NT2/D1 (cell line): ENCODE results near the gene MAN1A2.

Experiments
- DNase-seq: peaks from one replicate; pipeline ENCODE4 v3.0.0-alpha.2; 2011; ENCODE audit warnings: low read depth, low spot score
- H3K27me3 ChIP-seq: 2 replicates; pipeline ENCODE4 v1.6.0; 2011; ENCODE audit warnings: mild to moderate bottlenecking; ENCODE audit not compliant: insufficient read length, insufficient read depth
- H3K36me3 ChIP-seq: 2 replicates; pipeline ENCODE4 v1.6.1; 2011; ENCODE audit warnings: mild to moderate bottlenecking, low read length, mixed read lengths; ENCODE audit not compliant: insufficient read depth, insufficient read length
- H3K4me1 ChIP-seq: 2 replicates; pipeline ENCODE4 v1.5.1; 2011; ENCODE audit not compliant: insufficient read depth, insufficient read length
- H3K4me3 ChIP-seq: 2 replicates; pipeline ENCODE4 v1.5.1; 2011; ENCODE audit warnings: low read depth; ENCODE audit not compliant: insufficient read length
- H3K9ac ChIP-seq: 2 replicates; pipeline ENCODE4 v1.6.0; 2011; ENCODE audit warnings: low read depth; ENCODE audit not compliant: insufficient read length
- H3K9me3 ChIP-seq: 2 replicates; pipeline ENCODE4 v1.5.1; 2011; ENCODE audit warnings: mild to moderate bottlenecking, low read length; ENCODE audit not compliant: insufficient read depth
- SUZ12 ChIP-seq: IDR thresholded peaks from 2 replicates; pipeline ENCODE4 v1.6.1; 2011; ENCODE audit not compliant: insufficient read length, insufficient read depth; ENCODE audit errors: extremely low read depth
- YY1 ChIP-seq: IDR thresholded peaks from 2 replicates; pipeline ENCODE4 v1.6.1; 2011; ENCODE audit not compliant: insufficient read length, insufficient read depth
- ZNF274 ChIP-seq: IDR thresholded peaks from 2 replicates; pipeline ENCODE4 v1.6.1; 2011; ENCODE audit warnings: mild to moderate bottlenecking, low read depth, low read length

Gene MAN1A2

DNA sequence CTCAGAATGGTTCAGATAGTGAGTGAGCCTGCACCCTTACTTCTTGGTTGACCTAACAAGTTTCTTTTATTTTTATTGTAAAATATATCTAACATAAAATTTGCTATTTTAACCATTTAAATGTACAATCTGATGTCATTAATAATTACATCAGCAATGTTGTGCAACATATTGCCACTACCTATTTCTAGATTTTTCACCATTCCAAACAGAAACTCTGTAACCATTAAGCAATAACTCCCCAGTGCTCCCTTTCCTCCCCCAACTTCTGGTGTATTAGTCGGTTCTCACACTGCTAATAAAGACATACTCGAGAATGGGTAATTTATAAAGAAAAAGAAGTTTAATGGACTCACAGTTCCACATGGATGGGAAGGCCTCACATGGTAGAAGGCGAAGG lies 162.4 kb downstream of the MAN1A2 start:
- H3K27me3 ChIP-seq: no peaks in the 10 kb centered on the region
- no peak overlapping the region for H3K9ac ChIP-seq
- TF ChIP-seq YY1: no peak
- TF ChIP-seq ZNF274: no peak
- no peak for TF ChIP-seq SUZ12
- no peaks in the 10 kb centered on the region for H3K4me1 ChIP-seq
- H3K4me3 ChIP-seq: no peak overlapping the region
- DNase-seq: no peak
- H3K36me3 ChIP-seq: no peaks in the 10 kb centered on the region
- H3K9me3 ChIP-seq: no peaks in the 10 kb centered on the region; the same call in 1 of the 2 replicates

DNA sequence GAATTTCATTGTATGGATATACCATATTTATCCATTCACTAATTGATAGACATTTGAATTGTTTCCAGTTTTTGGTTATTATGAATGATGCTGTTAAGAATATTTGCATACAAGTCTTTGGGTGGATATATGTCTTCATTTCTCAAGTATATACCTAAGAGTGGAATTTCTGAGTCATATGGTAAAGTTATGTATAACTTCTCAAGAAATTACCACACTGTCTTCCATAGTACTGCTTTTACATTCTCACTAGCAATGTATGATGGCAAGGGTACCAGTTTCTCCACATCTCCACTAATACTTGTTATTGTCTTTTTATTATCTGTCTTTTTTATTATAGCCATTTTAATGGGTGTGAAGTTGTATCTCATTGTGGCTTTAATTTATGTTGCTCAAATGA lies 164.0 kb downstream of the MAN1A2 start:
- Histone ChIP-seq H3K4me1 (no peaks in the 10 kb centered on the region), H3K36me3 (no peaks in the 10 kb centered on the region), H3K4me3 (no peak overlapping the region), H3K27me3 (no peaks in the 10 kb centered on the region), H3K9ac (no peak overlapping the region), H3K9me3 (no peaks in the 10 kb centered on the region; the same call in 1 of the 2 replicates)
- no peak for TF ChIP-seq YY1
- TF ChIP-seq SUZ12: no peak
- TF ChIP-seq ZNF274: no peak
- DNase-seq: no peak

DNA sequence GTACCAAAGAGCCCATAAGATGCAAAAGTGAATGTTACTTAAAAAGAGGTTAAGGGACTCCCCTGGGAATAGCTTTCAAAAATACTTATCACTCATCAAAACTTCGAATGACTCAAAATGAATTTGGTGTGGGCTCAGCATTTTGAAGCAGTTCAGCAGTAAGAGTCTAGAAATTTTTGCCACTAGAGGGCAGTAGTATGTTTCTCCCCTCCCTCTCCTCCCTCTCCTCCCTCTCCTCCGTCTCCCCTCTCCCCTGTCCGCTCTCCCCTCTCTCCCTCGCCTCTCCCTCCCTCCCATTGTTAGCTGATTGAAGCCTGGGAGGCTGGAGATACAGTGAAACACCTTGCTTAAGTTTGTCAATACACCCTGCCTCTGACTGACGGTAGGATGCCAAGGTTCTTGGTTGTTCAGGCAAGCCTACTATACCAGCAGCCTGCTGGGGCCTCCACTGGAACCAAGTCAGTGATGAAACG lies 167.8 kb downstream of the MAN1A2 start:
- H3K4me3 ChIP-seq: no peak overlapping the region
- H3K9ac ChIP-seq: no peak overlapping the region
- peak; percentile 91 for DNase-seq
- TF ChIP-seq ZNF274 (no peak), SUZ12 (no peak), YY1 (no peak)
- H3K4me1 ChIP-seq: no peaks in the 10 kb centered on the region
- H3K9me3 ChIP-seq: no peaks in the 10 kb centered on the region; the same call in 1 of the 2 replicates
- no peaks in the 10 kb centered on the region for H3K27me3 ChIP-seq
- H3K36me3 ChIP-seq: no peaks in the 10 kb centered on the region

DNA sequence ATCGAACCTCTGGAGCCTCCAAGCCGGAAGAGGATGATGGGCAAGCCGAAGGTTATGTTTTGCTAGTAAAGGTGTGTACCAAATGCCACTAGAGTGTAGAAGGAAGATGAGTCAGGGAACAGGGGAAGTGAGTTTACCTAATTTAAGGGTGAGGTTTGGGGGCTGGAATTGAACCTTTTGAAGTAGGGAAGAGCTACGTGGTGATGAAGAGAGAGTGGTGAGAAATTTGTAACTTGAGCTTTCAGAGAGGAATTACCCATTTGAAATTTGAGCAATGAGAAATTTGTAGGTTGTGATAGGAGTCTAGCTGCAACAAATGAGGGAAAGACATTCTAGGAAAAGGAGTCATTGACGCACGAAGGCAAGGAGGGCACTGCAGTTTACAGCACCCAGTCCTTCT lies 168.6 kb downstream of the MAN1A2 start:
- no peak overlapping the region for H3K4me3 ChIP-seq
- H3K9me3 ChIP-seq: no peaks in the 10 kb centered on the region
- H3K9ac ChIP-seq: no peak overlapping the region
- DNase-seq: no peak
- TF ChIP-seq SUZ12: no peak
- TF ChIP-seq ZNF274: no peak
- no peak for TF ChIP-seq YY1
- peaks cover under 1% of the 10 kb centered on the region for H3K4me1 ChIP-seq
- no peaks in the 10 kb centered on the region for H3K36me3 ChIP-seq
- H3K27me3 ChIP-seq: no peaks in the 10 kb centered on the region

DNA sequence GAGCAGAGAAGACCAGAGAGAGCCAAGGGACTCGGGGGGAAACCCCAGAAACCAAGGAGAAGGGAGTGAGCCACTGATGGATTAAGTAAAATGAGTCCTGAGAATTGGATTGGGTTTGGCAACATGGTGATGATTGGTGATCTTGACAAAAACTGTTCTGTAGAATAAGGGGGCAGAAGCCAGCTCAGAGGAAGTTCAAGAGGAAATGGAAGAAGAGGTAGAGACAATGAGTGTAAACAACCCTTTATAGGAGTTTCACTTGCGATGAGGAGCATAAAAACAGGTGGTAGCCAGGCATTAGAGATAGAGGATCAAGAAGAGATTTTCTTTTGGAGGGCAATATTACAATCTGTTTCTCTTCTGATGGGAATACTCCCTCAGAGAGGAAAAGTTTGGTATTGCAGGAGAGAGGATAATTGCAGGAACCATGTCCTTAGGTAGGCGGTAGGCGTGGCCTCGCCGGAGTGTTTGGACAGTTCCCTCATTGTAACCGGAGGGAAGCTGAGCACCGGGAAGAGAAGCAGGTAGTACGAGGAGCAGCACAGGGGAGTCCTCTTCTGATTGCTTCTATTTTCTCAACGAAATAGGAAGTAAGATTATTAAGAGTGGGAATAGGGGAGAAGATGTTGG lies 170.2 kb downstream of the MAN1A2 start:
- H3K36me3 ChIP-seq: no peaks in the 10 kb centered on the region
- no peak overlapping the region for H3K9ac ChIP-seq
- DNase-seq: no peak
- TF ChIP-seq SUZ12 (no peak), YY1 (no peak), ZNF274 (no peak)
- H3K4me3 ChIP-seq: no peak overlapping the region
- no peaks in the 10 kb centered on the region for H3K9me3 ChIP-seq
- peaks cover 5% of the 10 kb centered on the region for H3K4me1 ChIP-seq
- no peaks in the 10 kb centered on the region for H3K27me3 ChIP-seq

DNA sequence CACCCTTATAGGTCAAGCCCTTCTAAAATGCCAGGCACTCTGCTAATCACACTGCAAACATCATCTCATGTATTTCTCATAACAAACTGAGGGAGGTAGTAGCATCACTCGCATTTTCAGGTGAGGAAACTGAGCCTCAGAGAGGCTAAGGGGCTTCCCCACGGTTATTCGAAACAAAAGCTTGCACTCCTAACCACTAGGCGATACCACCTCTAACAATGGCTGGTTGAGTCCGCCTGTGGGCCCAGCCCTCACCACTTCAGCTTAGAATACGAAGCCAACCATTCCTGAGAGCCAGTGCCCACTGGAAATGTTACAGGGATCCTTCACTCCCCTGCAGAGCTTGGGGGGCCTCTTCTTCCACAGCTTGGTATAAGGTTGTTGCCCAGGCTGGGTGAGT lies 173.3 kb downstream of the MAN1A2 start:
- H3K36me3 ChIP-seq: no peaks in the 10 kb centered on the region
- H3K9me3 ChIP-seq: no peaks in the 10 kb centered on the region
- no peaks in the 10 kb centered on the region for H3K27me3 ChIP-seq
- no peak overlapping the region for H3K9ac ChIP-seq
- H3K4me3 ChIP-seq: no peak overlapping the region
- TF ChIP-seq YY1 (no peak), ZNF274 (no peak), SUZ12 (no peak)
- no peak for DNase-seq
- peaks cover 5% of the 10 kb centered on the region for H3K4me1 ChIP-seq

DNA sequence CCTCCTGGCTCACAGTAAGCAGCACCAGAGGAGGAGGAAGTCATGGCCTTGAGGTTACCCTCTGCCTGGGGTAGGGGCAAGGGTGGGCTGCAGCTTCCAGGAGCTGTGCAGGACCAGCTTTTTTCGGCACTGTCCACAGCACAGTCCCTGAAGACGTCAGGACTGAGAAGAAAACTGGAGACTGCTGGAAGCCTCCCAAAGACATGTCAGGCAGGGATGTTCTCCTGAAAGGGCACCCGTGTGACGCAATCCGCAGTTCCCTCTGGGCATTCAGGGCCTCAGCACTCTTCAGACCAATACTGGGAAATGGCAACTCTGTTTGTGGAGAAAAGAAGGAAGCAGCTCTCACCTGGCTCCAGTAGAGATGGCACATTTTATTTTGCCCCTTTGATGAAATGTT lies 173.8 kb downstream of the MAN1A2 start:
- DNase-seq: no peak
- Histone ChIP-seq H3K9ac (no peak overlapping the region), H3K9me3 (no peaks in the 10 kb centered on the region), H3K4me1 (peaks cover 5% of the 10 kb centered on the region), H3K36me3 (no peaks in the 10 kb centered on the region), H3K27me3 (no peaks in the 10 kb centered on the region), H3K4me3 (no peak overlapping the region)
- TF ChIP-seq YY1 (no peak), ZNF274 (no peak), SUZ12 (no peak)

DNA sequence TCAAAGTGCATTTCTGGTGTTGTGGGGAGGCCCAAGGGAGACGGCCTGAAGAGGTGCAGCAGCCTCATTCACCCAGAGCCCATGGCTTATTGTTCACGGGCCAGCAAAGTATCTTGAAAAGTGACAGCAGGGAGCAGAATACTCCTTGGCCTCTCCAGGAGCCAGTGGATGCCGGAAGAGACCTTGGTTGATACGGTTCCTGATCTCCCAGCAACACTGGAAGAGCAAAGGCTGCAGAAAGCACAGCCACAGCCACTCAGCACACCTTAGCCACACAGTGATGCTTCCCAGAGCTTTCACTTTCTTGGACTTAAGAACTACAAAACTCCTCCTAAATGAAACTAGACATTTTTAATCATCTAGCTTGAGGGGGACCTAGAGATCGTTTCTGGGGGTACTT lies 174.3 kb downstream of the MAN1A2 start:
- no peaks in the 10 kb centered on the region for H3K9me3 ChIP-seq
- H3K4me3 ChIP-seq: no peak overlapping the region
- DNase-seq: no peak
- peaks cover 5% of the 10 kb centered on the region for H3K4me1 ChIP-seq
- TF ChIP-seq YY1 (no peak), SUZ12 (no peak), ZNF274 (no peak)
- no peaks in the 10 kb centered on the region for H3K36me3 ChIP-seq
- no peak overlapping the region for H3K9ac ChIP-seq
- no peaks in the 10 kb centered on the region for H3K27me3 ChIP-seq
